DMS53 treated with DMSO at 0.1 percent for 48 hours (cell line): ENCODE measurements around the gene RREB1.
A peak's percentile ranks its signal among the peaks of the same experiment; 100 is the strongest.

Experiments
- DNase-seq: peaks from one replicate; lab custom pipeline; 2025; ENCODE audit not compliant: unreplicated experiment; lab: John Stamatoyannopoulos, UW

RREB1 gene

GRCh38 chr6:7107578-7108195, at the start of gene RREB1:
TSS of gene RREB1 (plus strand) at chr6:7107961. CDS start at chr6:7181912, 73,951 bp downstream.
- peak; percentile 53 for DNase-seq

- peak; percentile 67 for DNase-seq
Measured at GRCh38 chr6:7058250-7058923, 49.4 kb upstream of the RREB1 start.

GRCh38 chr6:7060769-7061516, 46.8 kb upstream of the RREB1 start:
- peak; percentile 79 for DNase-seq

GRCh38 chr6:7062451-7063162, 45.2 kb upstream of the RREB1 start:
- DNase-seq, result no peak

DNA sequence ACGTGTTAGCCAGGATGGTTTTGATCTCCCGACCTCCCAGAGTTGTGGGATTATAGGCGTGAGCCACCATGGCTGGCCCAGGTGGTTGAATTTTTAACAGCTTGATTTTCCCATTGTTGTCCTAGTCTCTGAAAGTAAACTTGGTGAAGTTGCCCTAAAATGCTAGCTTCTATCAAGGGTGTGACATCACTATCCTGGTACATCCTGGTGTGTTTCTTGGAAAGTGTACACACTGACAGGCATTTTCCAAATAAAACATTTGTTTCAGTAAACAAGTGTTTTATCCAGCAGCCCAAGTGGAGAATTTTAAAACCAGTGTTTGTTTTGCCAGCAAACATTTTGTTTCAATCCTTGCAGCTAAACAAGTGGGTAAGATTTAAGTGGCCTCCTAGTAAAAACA, 40.5 kb upstream of the RREB1 start:
- DNase-seq, result no peak

GRCh38 chr6:7071405-7071804, 36.4 kb upstream of the RREB1 start:
- no peak for DNase-seq

- DNase-seq, result no peak
Measured at GRCh38 chr6:7073082-7073820, 34.5 kb upstream of the RREB1 start.

GRCh38 chr6:7073821-7074525, 33.8 kb upstream of the RREB1 start:
- DNase-seq, result no peak

- DNase-seq, result no peak
Measured at GRCh38 chr6:7074870-7075269, 32.9 kb upstream of the RREB1 start.

GRCh38 chr6:7075341-7076000, 32.3 kb upstream of the RREB1 start:
- DNase-seq, result no peak

GRCh38 chr6:7077856-7078255, 29.9 kb upstream of the RREB1 start:
- no peak for DNase-seq

GRCh38 chr6:7078856-7079255, 28.9 kb upstream of the RREB1 start:
- DNase-seq, result no peak

- DNase-seq, result no peak
Measured at GRCh38 chr6:7080311-7080710, 27.4 kb upstream of the RREB1 start.

GRCh38 chr6:7085911-7086310, 21.9 kb upstream of the RREB1 start:
- no peak for DNase-seq

- DNase-seq, result no peak
Measured at GRCh38 chr6:7086488-7086887, 21.3 kb upstream of the RREB1 start.

DNA sequence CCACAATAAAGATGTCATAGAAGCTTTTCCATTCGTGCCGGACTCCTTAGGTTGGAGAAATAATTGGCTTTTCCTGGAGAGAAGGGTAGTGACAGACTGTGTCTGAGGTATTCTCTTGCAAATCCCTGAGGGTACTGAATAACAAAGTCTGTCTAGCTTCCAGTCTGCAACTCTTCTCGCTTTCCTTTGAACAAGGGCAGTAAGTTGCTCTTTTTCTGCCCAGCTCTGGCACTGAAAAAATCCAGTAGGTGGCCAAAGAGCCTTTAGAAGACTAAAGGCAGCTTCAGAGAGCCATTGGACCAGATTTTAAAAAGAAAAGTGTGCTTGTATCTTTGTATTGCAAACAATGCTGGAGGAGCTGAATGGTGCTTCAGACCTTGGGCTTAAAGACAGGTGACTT, 20.7 kb upstream of the RREB1 start:
- no peak for DNase-seq

DNA sequence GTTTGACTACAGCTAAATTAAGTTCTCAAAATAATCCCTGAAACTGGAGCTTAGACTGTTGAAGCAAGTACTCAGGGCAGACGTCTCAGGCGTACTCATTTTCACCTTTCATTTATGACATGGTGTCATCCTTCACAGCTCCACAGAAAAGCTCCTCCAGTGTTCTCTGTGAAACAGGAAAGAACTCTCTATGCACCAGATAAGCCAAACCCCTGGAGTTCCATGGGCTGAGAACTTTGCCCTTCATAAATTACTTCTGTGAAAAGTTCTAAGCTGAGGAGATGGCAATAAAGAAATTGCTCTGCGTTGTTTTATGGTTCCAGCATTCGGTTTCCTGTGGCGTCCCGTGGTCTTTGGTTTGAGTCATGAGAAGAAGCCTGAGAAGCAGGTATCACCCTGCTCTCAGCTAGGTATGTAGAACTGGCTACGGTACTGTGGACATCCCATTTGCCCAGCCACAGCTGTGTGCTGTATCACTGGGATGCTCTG, 20.2 kb upstream of the RREB1 start:
- DNase-seq, result no peak

GRCh38 chr6:7088076-7088742, 19.6 kb upstream of the RREB1 start:
- DNase-seq, result no peak

GRCh38 chr6:7098993-7099392, 8.8 kb upstream of the RREB1 start:
- no peak for DNase-seq
